PC-9 (cell line): ENCODE results near the gene TMPRSS11E.

Experiments
- CTCF ChIP-seq: fragments of 200-600 bp; sonication (generic); conservative IDR thresholded peaks from 2 replicates; pipeline ENCODE4 v1.6.1; 2017; ENCODE audit warnings: mixed run types, antibody characterized with exemption, mild to moderate bottlenecking, moderate library complexity
- EZH2 ChIP-seq: fragments of 200-600 bp; sonication (generic); IDR thresholded peaks from 2 replicates; pipeline ENCODE4 v1.8.0; 2017; ENCODE audit warnings: antibody characterized with exemption, low read depth

GRCh38 chr4:68476191-68476590 lies 28.9 kb downstream of the TMPRSS11E start:
- TF ChIP-seq EZH2 (no peak), CTCF (no peak)
